K562 (cell line): ENCODE data around the gene GOLGA2. TPM values are rescaled to one million over a fixed set of nuclear protein-coding genes. Genes with fewer than 3 reads are reported as not detected.

Experiments
- ETV1 ChIP-seq: fragments of 450-650 bp; conservative IDR thresholded peaks from 2 replicates; pipeline ENCODE4 v1.6.1; 2016; ENCODE audit warnings: missing genetic modification characterization, control low read depth, low read depth, missing compliant biosample characterization
- FIP1L1 ChIP-seq: fragments of 200-400 bp; formaldehyde crosslinking; IDR thresholded peaks from 2 replicates; pipeline ENCODE4 v1.6.1; 2018; ENCODE audit warnings: mild to moderate bottlenecking, low read depth, low read length; ENCODE audit not compliant: poor library complexity, severe bottlenecking
- HDAC1 ChIP-seq, 2 experiments: fragments of 450-650 bp; IDR thresholded peaks; 2 replicates each; pipeline ENCODE4 v1.6.1; 2016 to 2017; ENCODE audit warnings: inconsistent platforms in 1 of 2, mild to moderate bottlenecking in 1 of 2, moderate library complexity in 1 of 2
- HLTF ChIP-seq: fragments of 450-650 bp; IDR thresholded peaks from 2 replicates; pipeline ENCODE4 v1.6.1; 2016
- KLF6 ChIP-seq: fragments of 250-450 bp; sonication (Bioruptor Pico); IDR thresholded peaks from 2 replicates; pipeline ENCODE4 v1.4.0; 2020; ENCODE audit warnings: mild to moderate bottlenecking, moderate library complexity, borderline replicate concordance
- MAZ ChIP-seq, 2 experiments: fragments of 450-650 bp in 1 of 2; sonication (generic) in 1 of 2; formaldehyde crosslinking; IDR thresholded peaks in 1 of 2; conservative IDR thresholded peaks in 1 of 2; 2 replicates each; pipeline versions ENCODE4 v1.4.0 to v1.5.0; 2020; ENCODE audit warnings: mild to moderate bottlenecking in 1 of 2, missing genetic modification reagents in 1 of 2
- NCOA2 ChIP-seq, 2 experiments: fragments of 450-650 bp; IDR thresholded peaks; 2 replicates each; pipeline ENCODE4 v1.6.1; 2018; ENCODE audit warnings: mild to moderate bottlenecking in 2 of 2, moderate library complexity in 1 of 2; ENCODE audit not compliant: partially characterized antibody in 2 of 2
- POLR2G ChIP-seq: fragments of 200-400 bp; formaldehyde crosslinking; IDR thresholded peaks from 2 replicates; pipeline ENCODE4 v1.6.1; 2017; ENCODE audit warnings: low read depth, mild to moderate bottlenecking, antibody characterized with exemption, low read length, moderate library complexity
- RB1 ChIP-seq: fragments of 450-650 bp; IDR thresholded peaks from 2 replicates; pipeline ENCODE4 v1.6.1; 2017; ENCODE audit warnings: low read depth, mild to moderate bottlenecking
- RBM14 ChIP-seq: fragments of 200-400 bp; formaldehyde crosslinking; IDR thresholded peaks from 2 replicates; pipeline ENCODE4 v1.6.1; 2018; ENCODE audit warnings: low read depth, mild to moderate bottlenecking, low read length, moderate library complexity, borderline replicate concordance; ENCODE audit not compliant: insufficient read depth
- RBM34 ChIP-seq: fragments of 200-400 bp; formaldehyde crosslinking; IDR thresholded peaks from 2 replicates; pipeline ENCODE4 v1.6.1; 2018; ENCODE audit warnings: low read length, borderline replicate concordance; ENCODE audit not compliant: insufficient read depth
- TARDBP ChIP-seq: fragments of 450-650 bp; IDR thresholded peaks from 2 replicates; pipeline ENCODE4 v1.6.1; 2016
- TBL1XR1 ChIP-seq, 2 experiments: IDR thresholded peaks; 2 replicates each; pipeline ENCODE4 v1.6.1; 2012; ENCODE audit warnings: improper control_type of control experiment in 2 of 2, low read length in 2 of 2, mild to moderate bottlenecking in 1 of 2
- TEAD1 ChIP-seq, 2 experiments: fragments of 450-650 bp in 1 of 2; sonication (generic) in 1 of 2; formaldehyde crosslinking; IDR thresholded peaks; 2 replicates each; pipeline versions ENCODE4 v1.4.0 to v1.8.0; 2020 to 2022; ENCODE audit warnings: mild to moderate bottlenecking in 2 of 2, missing genetic modification reagents in 1 of 2
- ZNF133 ChIP-seq: fragments of 250-450 bp; sonication (Bioruptor Pico); IDR thresholded peaks from 2 replicates; pipeline ENCODE4 v1.4.0; 2020; ENCODE audit warnings: mild to moderate bottlenecking
- ZNF253 ChIP-seq: fragments of 250-450 bp; sonication (Bioruptor Pico); conservative IDR thresholded peaks from 2 replicates; pipeline ENCODE4 v1.6.1; 2021; ENCODE audit warnings: mild to moderate bottlenecking
- polyA plus RNA-seq, 8 experiments: library from polyadenylated mRNA; depleted of rRNA in 4 of 8; stranded (reverse) in 5 of 8; unstranded in 3 of 8; fragments of >200 nt; fragmentation: Nextera tagmentation in 2 of 8; fragmentation: Illumina TruSeq in 1 of 8; extraction: Ambion mirVana in 2 of 8; extraction: Trizol in 1 of 8; gene quantifications; 2 replicates each; pipeline versions ENCODE4 v1.2.1 to v1.2.3, GENCODE V29; 2011 to 2014; ENCODE audit warnings: inconsistent platforms in 1 of 8, missing spikeins in 1 of 8
- total RNA-seq, 7 experiments: library from RNA; depleted of rRNA in 6 of 7; stranded (reverse); fragments of >200 nt in 6 of 7; fragmentation: Illumina TruSeq in 2 of 7; extraction: Trizol in 2 of 7; gene quantifications; 2 replicates each; pipeline versions ENCODE4 v1.2.1 to v1.2.3, GENCODE V29; 2011 to 2021; ENCODE audit warnings: low replicate concordance in 1 of 7
- TF ChIP-seq, protein P1 (sequence below): fragments of 450-650 bp; formaldehyde crosslinking; conservative IDR thresholded peaks from 2 replicates; pipeline ENCODE4 v1.4.0; 2022; ENCODE audit warnings: mild to moderate bottlenecking, missing genetic modification characterization
- TF ChIP-seq, protein P2 (sequence below): fragments of 450-650 bp; IDR thresholded peaks from 2 replicates; pipeline ENCODE4 v1.6.1; 2016; ENCODE audit warnings: borderline replicate concordance
- TF ChIP-seq, protein P3 (sequence below): fragments of 450-650 bp; formaldehyde crosslinking; IDR thresholded peaks from 2 replicates; pipeline ENCODE4 v1.4.0; 2022; ENCODE audit warnings: missing genetic modification characterization
- TF ChIP-seq, protein P4 (sequence below): IDR thresholded peaks from 2 replicates; pipeline ENCODE4 v1.6.1; 2011; ENCODE audit warnings: borderline replicate concordance, low read depth, mild to moderate bottlenecking, moderate library complexity, low read length; ENCODE audit not compliant: insufficient read depth, poor library complexity, severe bottlenecking

GOLGA2 gene
- total and polyA plus RNA-seq, 9 of the 15 experiments (the other 6 are each of a cell fraction or from before 2014, with no cell fraction given) = 15.7 to 138 (median 76.0) TPM

DNA sequence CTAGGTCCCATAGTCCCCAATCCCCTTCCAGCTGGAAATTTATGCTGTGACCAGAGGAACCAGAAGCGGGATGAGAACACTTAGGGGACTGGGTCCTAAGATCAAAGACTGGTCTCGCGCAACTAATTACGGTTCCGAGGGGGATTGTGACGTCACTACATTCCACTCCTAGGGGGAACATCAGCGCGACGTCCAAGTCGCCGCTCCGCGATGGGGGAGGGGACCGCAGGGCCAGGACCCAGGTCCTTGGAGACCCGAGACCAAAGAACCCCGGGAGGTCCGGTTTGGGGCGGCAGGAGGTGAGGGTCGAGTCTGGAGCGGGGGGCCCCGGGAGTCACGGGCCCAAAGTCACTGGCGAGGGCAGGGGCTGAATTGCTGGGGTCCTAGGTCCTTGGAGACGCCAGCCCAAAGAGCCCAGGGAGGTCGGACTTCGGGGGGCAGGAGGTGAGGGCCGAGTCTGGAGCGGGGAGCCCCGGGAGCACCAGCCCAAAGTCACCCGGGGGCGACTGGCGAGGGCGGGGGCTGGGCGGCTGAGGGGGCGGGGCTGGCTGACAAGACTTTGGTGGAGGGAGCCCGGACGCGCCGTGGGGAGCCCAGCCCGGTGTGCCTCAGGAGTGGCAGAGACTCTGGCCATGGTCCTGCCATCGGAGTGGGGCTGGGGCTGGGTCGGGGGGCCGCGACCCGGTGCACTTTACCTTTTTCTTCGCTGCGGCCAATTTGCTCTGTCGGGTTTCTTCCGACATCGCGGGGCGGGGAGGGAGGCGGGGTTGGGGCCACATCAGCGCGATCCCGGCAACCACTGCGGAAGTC, at the start of gene GOLGA2 (continued):
- TF ChIP-seq RBM34 = 0 out of 2 replicates have a peak, but pooled peaks have one; percentile 20
- TF ChIP-seq RB1 = no peak
- peak in 1 of 2 experiments; percentile 77; a peak in 2 of 4 replicates for TF ChIP-seq TEAD1 (CRISPR knock-in tag; IDR thresholded peaks at IDR 0.05)
- TF ChIP-seq, protein P1, sequence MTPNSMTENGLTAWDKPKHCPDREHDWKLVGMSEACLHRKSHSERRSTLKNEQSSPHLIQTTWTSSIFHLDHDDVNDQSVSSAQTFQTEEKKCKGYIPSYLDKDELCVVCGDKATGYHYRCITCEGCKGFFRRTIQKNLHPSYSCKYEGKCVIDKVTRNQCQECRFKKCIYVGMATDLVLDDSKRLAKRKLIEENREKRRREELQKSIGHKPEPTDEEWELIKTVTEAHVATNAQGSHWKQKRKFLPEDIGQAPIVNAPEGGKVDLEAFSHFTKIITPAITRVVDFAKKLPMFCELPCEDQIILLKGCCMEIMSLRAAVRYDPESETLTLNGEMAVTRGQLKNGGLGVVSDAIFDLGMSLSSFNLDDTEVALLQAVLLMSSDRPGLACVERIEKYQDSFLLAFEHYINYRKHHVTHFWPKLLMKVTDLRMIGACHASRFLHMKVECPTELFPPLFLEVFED (CRISPR knock-in tag) = peak; percentile 84
- TF ChIP-seq FIP1L1 = no peak
- peak in 1 of 2 experiments; percentile 88; a peak in 2 of 4 replicates for TF ChIP-seq MAZ (CRISPR knock-in tag; conservative IDR thresholded peaks at IDR 0.05 in 1 of 2, IDR thresholded peaks at IDR 0.05 in 1 of 2)
- peak; percentile 88 for TF ChIP-seq KLF6 (CRISPR knock-in tag)
- no peak for TF ChIP-seq POLR2G
- no peak for TF ChIP-seq TARDBP
- no peak for TF ChIP-seq HLTF
- no peak for TF ChIP-seq RBM14
- TF ChIP-seq, protein P2, sequence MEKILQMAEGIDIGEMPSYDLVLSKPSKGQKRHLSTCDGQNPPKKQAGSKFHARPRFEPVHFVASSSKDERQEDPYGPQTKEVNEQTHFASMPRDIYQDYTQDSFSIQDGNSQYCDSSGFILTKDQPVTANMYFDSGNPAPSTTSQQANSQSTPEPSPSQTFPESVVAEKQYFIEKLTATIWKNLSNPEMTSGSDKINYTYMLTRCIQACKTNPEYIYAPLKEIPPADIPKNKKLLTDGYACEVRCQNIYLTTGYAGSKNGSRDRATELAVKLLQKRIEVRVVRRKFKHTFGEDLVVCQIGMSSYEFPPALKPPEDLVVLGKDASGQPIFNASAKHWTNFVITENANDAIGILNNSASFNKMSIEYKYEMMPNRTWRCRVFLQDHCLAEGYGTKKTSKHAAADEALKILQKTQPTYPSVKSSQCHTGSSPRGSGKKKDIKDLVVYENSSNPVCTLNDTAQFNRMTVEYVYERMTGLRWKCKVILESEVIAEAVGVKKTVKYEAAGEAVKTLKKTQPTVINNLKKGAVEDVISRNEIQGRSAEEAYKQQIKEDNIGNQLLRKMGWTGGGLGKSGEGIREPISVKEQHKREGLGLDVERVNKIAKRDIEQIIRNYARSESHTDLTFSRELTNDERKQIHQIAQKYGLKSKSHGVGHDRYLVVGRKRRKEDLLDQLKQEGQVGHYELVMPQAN = no peak
- no peak for TF ChIP-seq NCOA2 (IDR thresholded peaks at IDR 0.05; ENCODE audit: partially characterized antibody in 2 of 2)
- TF ChIP-seq HDAC1 (IDR thresholded peaks at IDR 0.05) = no peak
- TF ChIP-seq TBL1XR1 (IDR thresholded peaks at IDR 0.05; ENCODE audit: low read length in 2 of 2) = peak in 1 of 2 experiments; percentile 57; a peak in 2 of 4 replicates
- TF ChIP-seq, protein P3, sequence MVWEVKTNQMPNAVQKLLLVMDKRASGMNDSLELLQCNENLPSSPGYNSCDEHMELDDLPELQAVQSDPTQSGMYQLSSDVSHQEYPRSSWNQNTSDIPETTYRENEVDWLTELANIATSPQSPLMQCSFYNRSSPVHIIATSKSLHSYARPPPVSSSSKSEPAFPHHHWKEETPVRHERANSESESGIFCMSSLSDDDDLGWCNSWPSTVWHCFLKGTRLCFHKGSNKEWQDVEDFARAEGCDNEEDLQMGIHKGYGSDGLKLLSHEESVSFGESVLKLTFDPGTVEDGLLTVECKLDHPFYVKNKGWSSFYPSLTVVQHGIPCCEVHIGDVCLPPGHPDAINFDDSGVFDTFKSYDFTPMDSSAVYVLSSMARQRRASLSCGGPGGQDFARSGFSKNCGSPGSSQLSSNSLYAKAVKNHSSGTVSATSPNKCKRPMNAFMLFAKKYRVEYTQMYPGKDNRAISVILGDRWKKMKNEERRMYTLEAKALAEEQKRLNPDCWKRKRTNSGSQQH (CRISPR knock-in tag) = peak; percentile 60; the same call in 1 of the 2 replicates
- peak; percentile 69; the same call in 1 of the 2 replicates for TF ChIP-seq ZNF253 (CRISPR knock-in tag)
- TF ChIP-seq, protein P4, sequence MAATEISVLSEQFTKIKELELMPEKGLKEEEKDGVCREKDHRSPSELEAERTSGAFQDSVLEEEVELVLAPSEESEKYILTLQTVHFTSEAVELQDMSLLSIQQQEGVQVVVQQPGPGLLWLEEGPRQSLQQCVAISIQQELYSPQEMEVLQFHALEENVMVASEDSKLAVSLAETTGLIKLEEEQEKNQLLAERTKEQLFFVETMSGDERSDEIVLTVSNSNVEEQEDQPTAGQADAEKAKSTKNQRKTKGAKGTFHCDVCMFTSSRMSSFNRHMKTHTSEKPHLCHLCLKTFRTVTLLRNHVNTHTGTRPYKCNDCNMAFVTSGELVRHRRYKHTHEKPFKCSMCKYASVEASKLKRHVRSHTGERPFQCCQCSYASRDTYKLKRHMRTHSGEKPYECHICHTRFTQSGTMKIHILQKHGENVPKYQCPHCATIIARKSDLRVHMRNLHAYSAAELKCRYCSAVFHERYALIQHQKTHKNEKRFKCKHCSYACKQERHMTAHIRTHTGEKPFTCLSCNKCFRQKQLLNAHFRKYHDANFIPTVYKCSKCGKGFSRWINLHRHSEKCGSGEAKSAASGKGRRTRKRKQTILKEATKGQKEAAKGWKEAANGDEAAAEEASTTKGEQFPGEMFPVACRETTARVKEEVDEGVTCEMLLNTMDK = no peak
- TF ChIP-seq ETV1 (tag) = 0 out of 2 replicates have a peak, but pooled peaks have one; percentile 22
- TF ChIP-seq ZNF133 = no peak
